Mesothelial cell of epicardium (in vitro differentiated cells): Measurements from ENCODE around the gene MAN1C1. TPM values are rescaled to one million over a fixed set of nuclear protein-coding genes. Genes with fewer than 3 reads are reported as not detected.

Source experiments
- DNase-seq, 2 experiments: peaks; one replicate each; pipeline ENCODE4 v3.0.0; 2021; ENCODE audit warnings: low spot score in 2 of 2; ENCODE audit not compliant: unreplicated experiment in 2 of 2
- H3K27ac Mint-ChIP-seq: 2 replicates; pipeline ENCODE4 v1.8.0; 2021; ENCODE audit warnings: mixed read lengths
- H3K27me3 Mint-ChIP-seq: 2 replicates; pipeline ENCODE4 v1.8.0; 2021; ENCODE audit warnings: low read depth, mixed read lengths
- H3K36me3 Mint-ChIP-seq: 2 replicates; pipeline ENCODE4 v1.8.0; 2021; ENCODE audit warnings: mixed read lengths
- H3K4me1 Mint-ChIP-seq: 2 replicates; pipeline ENCODE4 v1.8.0; 2021; ENCODE audit warnings: mixed read lengths
- H3K4me3 Mint-ChIP-seq: 2 replicates; pipeline ENCODE4 v1.8.0; 2021; ENCODE audit warnings: mild to moderate bottlenecking, moderate library complexity, mixed read lengths
- H3K9me3 Mint-ChIP-seq: 2 replicates; pipeline ENCODE4 v1.8.0; 2021; ENCODE audit warnings: mixed read lengths
- total RNA-seq: library from RNA; stranded (reverse); gene quantifications from 3 replicates; pipeline ENCODE4 v1.2.1, GENCODE V29; 2021
- TF ChIP-seq, protein P1 (sequence below): fragments of 200-600 bp; sonication (generic); IDR thresholded peaks from one replicate; pipeline ENCODE4 v1.5.0; 2021; ENCODE audit warnings: antibody characterized with exemption; ENCODE audit not compliant: unreplicated experiment

Gene MAN1C1
- total RNA-seq, 1 donor from 2014 or later = 3.2 TPM

DNA sequence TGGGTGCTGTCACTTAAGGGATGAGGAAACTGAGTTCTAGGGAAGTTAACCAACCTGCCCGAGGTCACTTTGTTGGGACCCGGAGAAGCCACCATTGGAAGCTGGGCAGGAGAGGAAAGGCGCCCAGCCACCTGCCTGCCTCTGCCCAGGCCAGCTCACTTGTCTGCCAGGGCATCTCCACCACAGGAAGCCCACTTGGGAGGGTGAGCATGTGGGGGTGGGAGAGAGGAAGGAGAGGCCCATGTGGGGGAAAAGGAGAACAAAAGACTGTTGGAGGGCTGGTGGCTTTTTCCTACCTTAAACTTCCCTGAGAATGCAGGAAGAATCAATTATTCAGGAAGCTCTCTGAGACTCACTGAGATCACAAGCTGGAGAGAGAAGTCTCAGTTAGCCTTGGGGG lies 139.6 kb downstream of the MAN1C1 start:
- no peaks in the 10 kb centered on the region for H3K9me3 Mint-ChIP-seq
- H3K36me3 Mint-ChIP-seq = no peaks in the 10 kb centered on the region
- DNase-seq = no peak
- peaks cover 5% of the 10 kb centered on the region for H3K4me1 Mint-ChIP-seq
- no peak overlapping the region for H3K4me3 Mint-ChIP-seq
- H3K27me3 Mint-ChIP-seq = peaks cover 64% of the 10 kb centered on the region
- no peak overlapping the region for H3K27ac Mint-ChIP-seq
- TF ChIP-seq, protein P1, sequence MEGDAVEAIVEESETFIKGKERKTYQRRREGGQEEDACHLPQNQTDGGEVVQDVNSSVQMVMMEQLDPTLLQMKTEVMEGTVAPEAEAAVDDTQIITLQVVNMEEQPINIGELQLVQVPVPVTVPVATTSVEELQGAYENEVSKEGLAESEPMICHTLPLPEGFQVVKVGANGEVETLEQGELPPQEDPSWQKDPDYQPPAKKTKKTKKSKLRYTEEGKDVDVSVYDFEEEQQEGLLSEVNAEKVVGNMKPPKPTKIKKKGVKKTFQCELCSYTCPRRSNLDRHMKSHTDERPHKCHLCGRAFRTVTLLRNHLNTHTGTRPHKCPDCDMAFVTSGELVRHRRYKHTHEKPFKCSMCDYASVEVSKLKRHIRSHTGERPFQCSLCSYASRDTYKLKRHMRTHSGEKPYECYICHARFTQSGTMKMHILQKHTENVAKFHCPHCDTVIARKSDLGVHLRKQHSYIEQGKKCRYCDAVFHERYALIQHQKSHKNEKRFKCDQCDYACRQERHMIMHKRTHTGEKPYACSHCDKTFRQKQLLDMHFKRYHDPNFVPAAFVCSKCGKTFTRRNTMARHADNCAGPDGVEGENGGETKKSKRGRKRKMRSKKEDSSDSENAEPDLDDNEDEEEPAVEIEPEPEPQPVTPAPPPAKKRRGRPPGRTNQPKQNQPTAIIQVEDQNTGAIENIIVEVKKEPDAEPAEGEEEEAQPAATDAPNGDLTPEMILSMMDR = no peak

GRCh38 chr1:25757151-25757845 lies 140.7 kb downstream of the MAN1C1 start:
- no peak overlapping the region for H3K27ac Mint-ChIP-seq
- TF ChIP-seq, protein P1 = no peak
- no peak for DNase-seq
- peaks cover 62% of the 10 kb centered on the region for H3K27me3 Mint-ChIP-seq
- H3K4me3 Mint-ChIP-seq = no peak overlapping the region
- no peaks in the 10 kb centered on the region for H3K36me3 Mint-ChIP-seq
- no peaks in the 10 kb centered on the region for H3K9me3 Mint-ChIP-seq
- H3K4me1 Mint-ChIP-seq = peaks cover 5% of the 10 kb centered on the region

- H3K9me3 Mint-ChIP-seq = no peaks in the 10 kb centered on the region
- DNase-seq = no peak
- no peak overlapping the region for H3K27ac Mint-ChIP-seq
- H3K27me3 Mint-ChIP-seq = peaks cover 62% of the 10 kb centered on the region
- no peaks in the 10 kb centered on the region for H3K36me3 Mint-ChIP-seq
- TF ChIP-seq, protein P1 = no peak
- H3K4me1 Mint-ChIP-seq = peaks cover 5% of the 10 kb centered on the region
- H3K4me3 Mint-ChIP-seq = no peak overlapping the region
Measured at GRCh38 chr1:25757846-25758185, 141.2 kb downstream of the MAN1C1 start.

- no peak for DNase-seq
- Mint-ChIP-seq H3K9me3 (no peaks in the 10 kb centered on the region), H3K4me3 (no peak overlapping the region), H3K27ac (no peak overlapping the region), H3K36me3 (no peaks in the 10 kb centered on the region), H3K27me3 (peaks cover 60% of the 10 kb centered on the region), H3K4me1 (peaks cover 5% of the 10 kb centered on the region)
- TF ChIP-seq, protein P1 = no peak
Measured at GRCh38 chr1:25758466-25759070, 142.0 kb downstream of the MAN1C1 start.

DNA sequence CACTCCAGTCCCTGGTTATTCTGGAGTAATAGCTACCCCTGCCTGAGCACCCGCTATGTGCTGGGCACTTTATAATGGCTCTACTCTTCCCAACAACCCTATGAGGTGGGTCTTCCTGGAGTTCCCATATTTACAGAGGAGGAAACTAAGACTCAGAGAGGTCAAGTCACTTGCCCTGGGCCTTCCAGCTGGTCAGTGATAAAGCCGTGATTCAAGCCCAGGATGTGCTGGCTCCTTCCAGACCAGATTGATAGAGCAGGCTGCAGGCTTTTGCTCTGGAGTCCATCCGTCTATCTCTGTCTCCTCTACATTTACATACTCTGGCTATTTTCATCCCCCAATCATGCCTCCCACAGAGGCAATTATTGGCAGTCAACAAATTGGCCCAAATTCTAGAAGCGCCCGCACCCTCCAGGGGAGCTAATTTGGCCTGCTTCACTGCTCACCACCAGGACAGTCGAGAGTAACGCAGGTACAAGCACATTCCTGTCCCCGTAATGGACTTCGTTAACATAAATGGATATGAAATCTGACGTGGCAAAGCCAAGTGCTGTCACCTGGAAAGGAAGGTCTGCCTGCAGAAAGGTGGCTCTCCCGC lies 143.6 kb downstream of the MAN1C1 start:
- no peaks in the 10 kb centered on the region for H3K9me3 Mint-ChIP-seq
- no peak for DNase-seq
- TF ChIP-seq, protein P1 = no peak
- no peaks in the 10 kb centered on the region for H3K36me3 Mint-ChIP-seq
- peaks cover 5% of the 10 kb centered on the region for H3K4me1 Mint-ChIP-seq
- H3K27me3 Mint-ChIP-seq = peaks cover 50% of the 10 kb centered on the region
- H3K27ac Mint-ChIP-seq = no peak overlapping the region
- H3K4me3 Mint-ChIP-seq = no peak overlapping the region
